GM06990 (cell line): ENCODE measurements around the gene CDC20B.
A peak's percentile ranks its signal among the peaks of the same experiment; 100 is the strongest.

Experiments
- DNase-seq: peaks from one replicate; pipeline ENCODE4 v3.0.0-alpha.2; 2011; ENCODE audit not compliant: insufficient read length; ENCODE audit errors: extremely low read depth
- H3K27me3 ChIP-seq: replicated peaks from 2 replicates; pipeline ENCODE4 v1.6.0; 2011; ENCODE audit warnings: low read length; ENCODE audit not compliant: control insufficient read depth, insufficient read depth
- H3K36me3 ChIP-seq: 2 replicates; pipeline ENCODE4 v1.5.1; 2011; ENCODE audit warnings: low read length; ENCODE audit not compliant: control insufficient read depth, insufficient read depth
- H3K4me3 ChIP-seq: replicated peaks from 2 replicates; pipeline ENCODE4 v1.5.1; 2011; ENCODE audit warnings: low read depth, mild to moderate bottlenecking, control low read depth, low read length
- CTCF ChIP-seq: IDR thresholded peaks from 2 replicates; pipeline ENCODE4 v1.5.1; 2011; ENCODE audit warnings: low read length, control low read depth, mild to moderate bottlenecking, inconsistent platforms; ENCODE audit not compliant: insufficient read depth, poor library complexity, severe bottlenecking

CDC20B gene

GRCh38 chr5:55154873-55155272 lies 18.1 kb downstream of the CDC20B start:
- Histone ChIP-seq H3K36me3 (no peaks in the 10 kb centered on the region), H3K27me3 (no peaks in the 10 kb centered on the region; the same call in 1 of the 2 replicates), H3K4me3 (no peak overlapping the region)
- no peak for DNase-seq
- no peak for TF ChIP-seq CTCF

GRCh38 chr5:55151923-55152842 lies 20.8 kb downstream of the CDC20B start:
- no peak for TF ChIP-seq CTCF
- H3K27me3 ChIP-seq: no peaks in the 10 kb centered on the region
- no peak for DNase-seq

GRCh38 chr5:55149308-55149795 lies 23.6 kb downstream of the CDC20B start:
- TF ChIP-seq CTCF: no peak
- Histone ChIP-seq H3K4me3 (no peak overlapping the region), H3K36me3 (no peaks in the 10 kb centered on the region), H3K27me3 (no peaks in the 10 kb centered on the region)
- no peak for DNase-seq

More at GRCh38 chr5:55151923-55152842, 20.8 kb downstream of the CDC20B start:
- H3K36me3 ChIP-seq: no peaks in the 10 kb centered on the region
- no peak overlapping the region for H3K4me3 ChIP-seq

GRCh38 chr5:55146543-55147151 lies 26.3 kb downstream of the CDC20B start:
- Histone ChIP-seq H3K4me3 (no peak overlapping the region), H3K36me3 (no peaks in the 10 kb centered on the region), H3K27me3 (no peaks in the 10 kb centered on the region)
- peak; percentile 90 for TF ChIP-seq CTCF
- peak; percentile 30 for DNase-seq

- Histone ChIP-seq H3K27me3 (no peaks in the 10 kb centered on the region), H3K4me3 (no peak overlapping the region), H3K36me3 (no peaks in the 10 kb centered on the region)
- DNase-seq: no peak
- no peak for TF ChIP-seq CTCF
Measured at GRCh38 chr5:55146080-55146479, 26.9 kb downstream of the CDC20B start.
